ENCODE measurements around the gene RALGPS1.

- TF ChIP-seq CTCF (IDR thresholded peaks at IDR 0.05), result no peak
- no peak for TF ChIP-seq POLR2A (IDR thresholded peaks at IDR 0.05)
These were observed 121.9 kb downstream of the RALGPS1 start for GRCh38 chr9:127036437-127036836.

Measured in vagina (tissue), 2 donors.